Measurements from ENCODE around the gene GRAMD2B.
"Not testable (repeated sequence)": the region's sequence is repeated elsewhere in the genome, so short reads cannot be mapped to it uniquely, and the experiment has no call there.

The GRAMD2B gene

GRCh38 chr5:126413856-126414255 is 9.4 kb upstream of the GRAMD2B start:
- no peak for DNase-seq

- no peak for DNase-seq
Observed at GRCh38 chr5:126414874-126415502, 8.2 kb upstream of the GRAMD2B start.

DNA sequence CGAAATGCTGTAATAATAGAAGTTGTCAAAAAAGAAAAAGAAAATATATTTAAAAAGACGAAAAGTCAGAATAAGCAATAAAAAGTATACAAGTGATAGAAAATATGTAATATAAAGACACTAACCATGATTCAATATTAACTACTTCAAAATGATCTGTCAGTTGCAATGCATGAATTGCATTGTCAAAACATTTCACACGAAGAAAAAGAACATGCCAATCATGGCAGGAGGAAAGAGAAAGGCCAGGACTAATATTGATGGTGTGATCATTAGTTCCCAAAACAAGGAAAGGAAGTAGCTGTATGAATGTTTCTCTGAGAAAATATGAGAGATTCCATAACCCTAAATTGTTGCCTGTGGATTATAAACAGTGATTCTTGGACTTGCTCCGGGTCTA is 7.4 kb upstream of the GRAMD2B start:
- DNase-seq, result no peak

- DNase-seq, result no peak
Observed at GRCh38 chr5:126416266-126416925, 6.8 kb upstream of the GRAMD2B start.

DNA sequence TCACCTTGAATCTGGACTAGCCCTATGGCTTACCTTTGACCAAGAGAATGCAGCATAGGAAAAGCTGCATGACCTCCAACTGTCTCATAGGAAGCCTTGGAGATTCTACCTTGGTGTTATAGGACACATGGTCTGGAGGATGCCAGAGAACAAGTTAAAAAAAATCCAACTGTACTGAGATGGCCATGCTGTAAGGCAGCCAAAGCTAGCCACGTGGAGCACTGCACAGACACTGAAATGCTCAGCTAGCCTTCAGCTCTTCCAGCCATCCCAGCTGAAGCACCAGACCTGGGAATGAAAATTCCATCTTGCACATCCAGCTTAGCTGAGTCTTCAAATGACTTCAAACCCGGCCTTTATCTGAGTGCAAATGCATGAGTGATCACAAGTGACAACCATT is 6.0 kb upstream of the GRAMD2B start:
- DNase-seq, result no peak

GRCh38 chr5:126419102-126419501 is 4.1 kb upstream of the GRAMD2B start:
- no peak for DNase-seq

DNA sequence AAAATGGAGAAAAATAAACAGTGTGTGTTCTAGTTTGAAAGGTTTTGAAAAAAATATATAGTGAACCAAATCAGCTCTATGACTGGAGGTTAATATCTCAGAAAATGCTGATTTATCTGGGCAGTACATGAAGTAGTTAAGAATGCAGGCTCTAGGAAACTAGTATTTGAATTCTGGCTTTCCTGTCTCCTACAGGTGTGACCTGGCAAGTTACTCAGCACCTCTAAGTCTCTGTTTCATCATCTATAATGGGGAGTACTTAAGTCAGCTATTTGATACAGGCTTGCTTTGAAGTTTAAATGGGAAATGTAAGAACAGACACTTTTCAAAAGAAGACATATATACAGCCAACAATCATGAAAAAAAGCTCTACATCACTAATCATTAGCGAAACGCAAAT is 5.2 kb downstream of the GRAMD2B start:
- no peak for DNase-seq

GRCh38 chr5:126430631-126431030 is 7.4 kb downstream of the GRAMD2B start:
- DNase-seq, result no peak

- no peak for DNase-seq
Observed at GRCh38 chr5:126433701-126434100, 10.5 kb downstream of the GRAMD2B start.

DNA sequence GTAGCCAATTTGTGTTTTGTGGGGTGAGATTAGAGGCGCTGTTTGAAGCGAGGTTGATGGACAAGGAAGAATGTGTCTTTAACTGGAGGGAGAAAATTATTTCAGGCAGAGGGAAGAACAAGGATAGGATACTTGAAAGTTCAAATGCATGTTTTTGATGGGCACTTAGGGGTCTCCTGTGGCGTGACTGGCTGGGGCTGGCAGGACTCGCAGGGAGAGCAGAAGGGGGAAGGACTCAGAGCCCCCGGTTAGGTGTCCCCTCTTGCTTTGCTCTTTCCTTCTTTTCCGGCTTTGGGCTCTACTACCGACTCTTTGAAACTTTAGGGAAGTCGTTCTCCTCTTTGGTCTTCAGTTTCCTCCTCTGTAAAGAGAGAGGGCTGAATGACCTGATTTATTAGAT is 12.1 kb downstream of the GRAMD2B start:
- no peak for DNase-seq

DNA sequence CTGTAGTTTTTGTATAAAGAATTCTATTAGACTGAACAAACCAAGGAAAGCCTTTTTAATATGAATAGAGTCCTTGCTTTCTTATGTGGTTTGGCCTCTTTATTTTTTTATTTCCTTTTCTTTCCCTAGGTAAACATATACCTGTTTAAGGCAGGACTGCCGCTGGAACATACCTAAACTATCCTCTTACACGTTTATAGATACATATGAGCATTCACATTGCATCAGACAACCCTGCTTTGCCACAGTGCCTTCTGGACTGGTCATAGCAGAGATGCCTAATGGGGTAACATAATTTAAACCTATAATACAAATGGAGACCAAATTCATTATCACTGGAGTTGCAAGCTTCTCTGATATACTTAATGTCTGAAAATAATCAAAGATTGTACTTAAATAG is 12.5 kb downstream of the GRAMD2B start:
- DNase-seq, result no peak

- no peak for DNase-seq
Observed at GRCh38 chr5:126437721-126438120, 14.5 kb downstream of the GRAMD2B start.

- DNase-seq, result no peak
Observed at GRCh38 chr5:126438267-126438666, 15.1 kb downstream of the GRAMD2B start.

- no peak for DNase-seq
Observed at GRCh38 chr5:126438868-126439267, 15.7 kb downstream of the GRAMD2B start.

DNA sequence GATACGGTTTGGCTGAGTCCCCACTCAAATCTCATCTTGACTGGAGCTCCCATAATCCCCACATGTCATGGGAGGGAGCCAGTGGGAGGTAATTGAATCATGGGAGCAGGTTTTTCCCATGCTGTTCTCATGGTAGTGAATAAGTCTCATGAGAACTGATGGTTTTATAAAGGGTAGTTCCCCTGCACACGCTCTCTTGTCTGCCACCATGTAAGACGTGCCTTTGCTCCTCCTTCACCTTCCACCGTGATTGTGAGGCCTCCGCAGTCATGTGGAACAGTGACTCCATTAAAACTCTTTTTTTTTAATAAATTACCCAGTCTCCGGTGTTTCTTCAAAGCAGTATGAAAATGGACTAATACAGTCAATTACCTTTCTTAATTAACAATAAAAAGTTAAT is 16.5 kb downstream of the GRAMD2B start:
- not testable (repeated sequence) for DNase-seq

DNA sequence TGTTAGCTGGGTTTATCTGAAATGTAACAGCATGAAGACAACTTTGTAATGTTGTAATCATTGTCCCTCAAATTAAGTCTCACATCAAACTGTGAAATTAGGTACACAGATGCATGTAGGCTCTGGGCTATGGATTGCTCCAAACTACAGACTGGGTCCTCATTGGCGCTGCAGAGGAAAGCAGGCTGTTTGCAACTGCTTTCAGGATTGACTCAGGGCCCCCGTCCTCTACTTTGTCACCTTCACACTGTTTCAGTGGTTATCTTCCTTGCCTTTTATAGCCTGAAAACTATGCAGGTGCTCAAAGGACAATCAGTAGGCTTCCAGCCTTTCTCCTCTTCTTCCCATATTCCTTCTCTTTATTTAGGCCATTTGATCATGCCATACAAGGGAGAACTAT is 18.0 kb downstream of the GRAMD2B start:
- DNase-seq, result no peak

GRCh38 chr5:126443374-126443851 is 20.2 kb downstream of the GRAMD2B start:
- no peak for DNase-seq

DNA sequence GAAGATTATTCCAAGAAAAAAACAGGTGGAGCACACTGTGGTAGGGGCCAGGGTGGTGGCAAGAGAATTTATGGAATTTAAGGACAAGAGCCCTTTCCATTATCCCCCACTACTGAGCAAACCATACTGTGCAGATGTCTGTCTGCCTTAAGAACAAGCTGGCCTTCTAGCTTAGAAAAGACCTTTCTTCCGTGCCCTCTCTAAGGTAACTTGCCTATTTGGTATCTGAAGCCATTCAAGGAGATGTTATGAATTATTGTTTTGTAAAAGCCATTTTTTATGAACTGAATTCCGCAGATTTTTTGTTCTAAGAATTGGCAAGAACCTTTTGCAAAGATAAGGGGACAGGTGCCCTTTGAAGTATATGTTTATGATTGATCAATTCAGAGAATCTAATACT is 20.9 kb downstream of the GRAMD2B start:
- no peak for DNase-seq

DNA sequence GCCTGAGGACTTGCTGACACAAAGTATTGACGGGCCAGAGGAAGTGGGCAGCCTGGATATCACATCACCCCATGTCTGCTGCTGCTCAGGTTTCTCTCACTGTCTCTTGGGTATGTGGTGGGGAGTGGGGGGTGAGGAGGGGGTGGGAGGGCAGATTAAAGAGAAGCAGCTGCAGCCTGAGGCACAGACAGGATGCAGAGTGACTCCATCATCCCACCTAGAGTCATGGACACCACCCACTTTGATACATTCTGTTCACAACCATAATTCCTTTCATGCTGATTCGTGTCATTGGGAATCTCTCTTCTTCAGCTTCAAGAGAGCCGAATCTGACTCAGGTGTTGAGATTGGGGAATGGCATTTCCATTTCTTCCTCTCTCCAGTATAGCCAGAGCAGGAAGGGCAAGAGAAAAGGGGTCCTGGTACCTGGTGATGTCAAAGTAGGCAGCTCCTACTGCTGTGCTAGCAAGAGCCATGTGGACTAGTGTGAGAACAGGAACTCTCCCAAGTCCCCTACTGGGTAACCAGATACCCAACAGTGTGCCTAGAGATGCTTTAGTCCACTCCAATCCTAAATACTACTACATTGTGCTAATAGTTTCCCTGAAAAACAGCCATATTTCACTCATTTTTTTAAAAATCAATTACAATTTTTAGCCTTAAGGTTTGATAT is 22.4 kb downstream of the GRAMD2B start:
- DNase-seq, result no peak

DNA sequence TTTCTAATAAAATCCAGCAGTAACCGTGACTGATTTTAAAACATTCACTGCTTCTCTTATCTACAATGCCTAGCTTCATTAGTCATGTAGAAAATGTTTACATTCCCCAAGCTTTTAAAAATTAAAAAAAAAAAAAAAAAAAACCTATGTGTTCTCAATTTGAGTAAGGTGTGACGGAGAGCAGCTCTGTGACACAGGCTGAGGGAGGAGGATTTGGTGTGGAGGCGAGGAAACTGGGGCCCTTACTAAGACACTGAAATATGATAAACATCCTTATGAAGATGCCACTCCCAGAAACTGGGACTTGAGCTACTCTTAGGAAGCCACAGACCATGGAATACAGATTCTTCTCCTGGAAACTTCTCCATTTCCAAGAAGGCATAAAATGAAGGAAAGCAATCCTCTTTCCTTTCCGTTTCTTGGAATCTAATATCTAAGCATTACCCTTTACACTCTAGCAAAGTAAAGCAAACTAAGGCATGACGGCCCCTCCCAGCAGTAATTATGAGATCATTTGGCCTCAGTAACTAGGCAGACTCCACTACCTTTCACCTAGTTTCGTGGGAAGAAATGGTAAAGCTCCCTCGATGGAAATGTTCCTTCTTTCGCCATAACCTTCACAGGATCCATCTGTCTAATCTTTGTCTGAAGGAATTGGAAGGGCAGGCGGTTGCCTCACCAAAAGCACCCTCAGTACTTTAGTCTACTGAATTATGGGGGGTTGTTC is 23.5 kb downstream of the GRAMD2B start:
- DNase-seq, result no peak

DNA sequence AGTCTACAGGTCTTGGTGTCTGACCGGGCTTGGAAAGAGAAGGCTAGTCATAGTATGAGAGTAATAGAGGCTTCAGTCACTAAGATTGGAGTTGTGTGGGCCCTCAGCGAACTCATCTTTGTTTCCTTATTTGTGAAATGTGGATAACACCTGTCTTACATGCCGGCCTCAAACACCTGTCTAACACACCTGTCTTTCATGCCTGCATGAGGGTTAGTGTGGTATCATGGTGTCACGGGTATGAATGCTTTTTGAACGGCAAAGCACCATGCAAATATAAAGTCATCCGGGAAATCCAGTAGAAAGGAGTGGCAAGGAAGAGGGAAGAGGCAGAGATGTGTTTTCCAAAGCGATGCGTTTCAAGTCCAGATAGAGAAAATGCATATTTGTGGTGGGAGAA is 25.5 kb downstream of the GRAMD2B start:
- DNase-seq, result no peak

- DNase-seq, result peak; percentile 8
Observed at GRCh38 chr5:126449751-126450271, 26.6 kb downstream of the GRAMD2B start.

DNA sequence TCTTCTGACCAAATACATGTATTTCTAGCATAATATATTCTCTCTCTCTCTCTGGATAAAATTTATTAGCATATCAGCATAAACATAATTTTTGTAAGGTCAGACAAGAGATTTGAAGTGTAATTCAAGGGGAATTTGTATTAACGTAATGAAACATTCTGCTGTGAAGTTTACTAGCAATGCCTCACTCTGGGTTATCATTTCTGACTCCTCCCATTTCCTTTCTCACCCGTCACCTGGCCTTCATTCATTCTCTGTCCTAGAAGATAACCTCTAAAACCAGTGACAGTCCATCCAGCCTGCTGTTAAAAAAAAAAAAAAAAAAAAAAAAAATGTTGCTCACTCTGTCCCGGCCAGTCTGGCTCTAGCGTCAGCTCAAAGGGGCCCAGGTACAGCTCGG is 27.1 kb downstream of the GRAMD2B start:
- DNase-seq, result peak; percentile 9

Data from RPMI8226 (cell line).